HepG2 (cell line): Measurements from ENCODE around the gene TSPAN9. TPM values are rescaled to one million over a fixed set of nuclear protein-coding genes. Genes with fewer than 3 reads are reported as not detected.
A peak's percentile ranks its signal among the peaks of the same experiment; 100 is the strongest.

Experiments
- DR1 ChIP-seq: sonication (generic); formaldehyde crosslinking; IDR thresholded peaks from 2 replicates; pipeline ENCODE4 v1.8.0; 2021; ENCODE audit warnings: mild to moderate bottlenecking, missing genetic modification reagents, inconsistent platforms
- GATAD2A ChIP-seq: IDR thresholded peaks from 2 replicates; pipeline ENCODE4 v1.6.1; 2016
- GTF3A ChIP-seq: sonication (generic); formaldehyde crosslinking; conservative IDR thresholded peaks from 2 replicates; pipeline ENCODE4 v1.4.0; 2020; ENCODE audit warnings: mild to moderate bottlenecking, missing genetic modification reagents
- HNF4A ChIP-seq: sonication (generic); formaldehyde crosslinking; IDR thresholded peaks from 2 replicates; pipeline ENCODE4 v1.4.0; 2020; ENCODE audit warnings: missing genetic modification reagents
- KAT7 ChIP-seq: IDR thresholded peaks from 2 replicates; pipeline ENCODE4 v1.6.1; 2018; ENCODE audit warnings: borderline replicate concordance, missing compliant biosample characterization
- KLF11 ChIP-seq: IDR thresholded peaks from 2 replicates; pipeline ENCODE4 v1.6.1; 2016; ENCODE audit warnings: missing compliant biosample characterization
- MLLT10 ChIP-seq: sonication (generic); formaldehyde crosslinking; IDR thresholded peaks from 2 replicates; pipeline ENCODE4 v1.4.0; 2020; ENCODE audit warnings: missing genetic modification reagents
- NFATC3 ChIP-seq: sonication (generic); formaldehyde crosslinking; IDR thresholded peaks from 2 replicates; pipeline ENCODE4 v1.5.1; 2020; ENCODE audit warnings: mild to moderate bottlenecking, missing genetic modification reagents
- SMAD1 ChIP-seq: sonication (generic); formaldehyde crosslinking; IDR thresholded peaks from 2 replicates; pipeline ENCODE4 v1.4.0; 2020; ENCODE audit warnings: missing genetic modification reagents, low read depth, mild to moderate bottlenecking, borderline replicate concordance
- SNAPC4 ChIP-seq: sonication (generic); formaldehyde crosslinking; IDR thresholded peaks from 2 replicates; pipeline ENCODE4 v1.4.0; 2020; ENCODE audit warnings: mild to moderate bottlenecking, missing genetic modification reagents
- ZNF460 ChIP-seq: sonication (generic); formaldehyde crosslinking; IDR thresholded peaks from 2 replicates; pipeline ENCODE4 v1.5.1; 2020; ENCODE audit warnings: missing genetic modification reagents, mild to moderate bottlenecking, borderline replicate concordance
- ZNF687 ChIP-seq: sonication (generic); formaldehyde crosslinking; IDR thresholded peaks from 2 replicates; pipeline ENCODE4 v1.5.1; 2020; ENCODE audit warnings: mild to moderate bottlenecking, missing genetic modification reagents, moderate library complexity
- ZNF766 ChIP-seq: sonication (generic); formaldehyde crosslinking; IDR thresholded peaks from 2 replicates; pipeline ENCODE4 v1.5.0; 2020; ENCODE audit warnings: missing genetic modification reagents, borderline replicate concordance
- ZNF775 ChIP-seq: sonication (generic); formaldehyde crosslinking; IDR thresholded peaks from 2 replicates; pipeline ENCODE4 v1.4.0; 2020; ENCODE audit warnings: missing genetic modification reagents, mild to moderate bottlenecking, moderate library complexity, borderline replicate concordance
- polyA plus RNA-seq, 8 experiments: library from polyadenylated mRNA; depleted of rRNA in 3 of 8; stranded (reverse) in 7 of 8; unstranded in 1 of 8; fragments of >200 nt; fragmentation: Illumina TruSeq in 4 of 8; extraction: Trizol in 4 of 8; gene quantifications; 2 replicates each; pipeline versions ENCODE4 v1.2.1 to v1.2.3, GENCODE V29; 2011 to 2016; ENCODE audit warnings: low read depth in 4 of 8, missing spikeins in 1 of 8, mixed read lengths in 1 of 8; ENCODE audit not compliant: insufficient read depth in 1 of 8
- total RNA-seq, 5 experiments: library from RNA; depleted of rRNA; stranded (reverse); fragments of >200 nt; fragmentation: Illumina TruSeq; extraction: Trizol; gene quantifications; 2 replicates each; pipeline ENCODE4 v1.2.3, GENCODE V29; 2016; ENCODE audit warnings: low read depth in 1 of 5

Gene TSPAN9
- total and polyA plus RNA-seq, 2 of the 13 experiments (the other 11 are each of a cell fraction or from before 2014, with no cell fraction given) = 18.1 to 42.3 TPM

GRCh38 chr12:3085341-3086139 lies 8.4 kb downstream of the TSPAN9 start (continued):
- no peak for TF ChIP-seq SMAD1 (CRISPR knock-in tag)
- peak; percentile 88 for TF ChIP-seq ZNF687
- no peak for TF ChIP-seq DR1
- TF ChIP-seq GATAD2A (CRISPR knock-in tag) = peak; percentile 45
- TF ChIP-seq ZNF775 (CRISPR knock-in tag) = no peak
- TF ChIP-seq KLF11 (CRISPR knock-in tag) = no peak
- TF ChIP-seq ZNF460 = no peak
- no peak for TF ChIP-seq NFATC3
- peak; percentile 42; the same call in 1 of the 2 replicates for TF ChIP-seq KAT7 (CRISPR knock-in tag)
- TF ChIP-seq MLLT10 (CRISPR knock-in tag) = no peak
- TF ChIP-seq HNF4A (CRISPR knock-in tag) = no peak; the same call in 1 of the 2 replicates
- TF ChIP-seq GTF3A (CRISPR knock-in tag) = no peak
- TF ChIP-seq ZNF766 (CRISPR knock-in tag) = no peak
- no peak for TF ChIP-seq SNAPC4
